IMR-90 (cell line): ENCODE measurements around the gene RB1. TPM values are rescaled to one million over a fixed set of nuclear protein-coding genes. Genes with fewer than 3 reads are reported as not detected.

Source experiments
- ATAC-seq: fragments of 200-7000 bp; cut with Tn5 transposase; 2 replicates; pipeline ENCODE4 v1.9.1; 2020; ENCODE audit warnings: low read depth, mild to moderate bottlenecking, moderate library complexity
- BruUV-seq: library from RNA; stranded (reverse); fragments of 400-500 nt; replicated peaks from 2 replicates; lab custom pipeline; 2021; lab: Mats Ljungman, UMichigan
- CTCF ChIA-PET: fragments of 300-600 bp; formaldehyde crosslinking; extraction: SDS; loops from one replicate; lab custom pipeline; 2021; ENCODE audit warnings: antibody characterized with exemption; lab: Yijun Ruan, JAX
- POLR2A ChIA-PET: fragments of 300-600 bp; sonication (Branson Sonifier 250); formaldehyde crosslinking; loops from one replicate; lab custom pipeline; 2022; ENCODE audit warnings: antibody characterized with exemption; ENCODE audit not compliant: unreplicated experiment; lab: Charles Lee
- DNase-seq: peaks from one replicate; pipeline ENCODE4 v3.0.0; 2013
- H2AFZ ChIP-seq: replicated peaks from 2 replicates; pipeline ENCODE3; 2013; ENCODE audit warnings: low read length, mild to moderate bottlenecking; ENCODE audit not compliant: poor library complexity
- H2AK5ac ChIP-seq: 2 replicates; pipeline ENCODE4 v1.6.1; 2013; ENCODE audit warnings: low read depth, low read length, inconsistent platforms
- H2AK9ac ChIP-seq: replicated peaks from 2 replicates; pipeline ENCODE3; 2013; ENCODE audit warnings: mild to moderate bottlenecking, low read depth, low read length, moderate library complexity; ENCODE audit not compliant: poor library complexity
- H2BK120ac ChIP-seq: 2 replicates; pipeline ENCODE4 v1.6.1; 2013; ENCODE audit warnings: low read depth, low read length, inconsistent platforms
- H2BK15ac ChIP-seq: 3 replicates; pipeline ENCODE4 v1.6.1; 2013; ENCODE audit warnings: low read depth, low read length, inconsistent platforms
- H2BK20ac ChIP-seq: 2 replicates; pipeline ENCODE4 v1.6.1; 2013; ENCODE audit warnings: low read depth, mild to moderate bottlenecking, inconsistent platforms, low read length, moderate library complexity
- H2BK5ac ChIP-seq: 2 replicates; pipeline ENCODE4 v1.6.1; 2013; ENCODE audit warnings: mild to moderate bottlenecking, low read depth, low read length, inconsistent platforms; ENCODE audit not compliant: poor library complexity, severe bottlenecking
- H3K14ac ChIP-seq: replicated peaks from 2 replicates; pipeline ENCODE4 v1.6.1; 2013; ENCODE audit warnings: low read depth, low read length, inconsistent platforms
- H3K18ac ChIP-seq: 2 replicates; pipeline ENCODE4 v1.6.1; 2013; ENCODE audit warnings: low read depth, low read length, control low read depth
- H3K23ac ChIP-seq: 2 replicates; pipeline ENCODE4 v1.6.1; 2013; ENCODE audit warnings: low read depth, low read length, inconsistent platforms
- H3K27ac ChIP-seq: 2 replicates; pipeline ENCODE4 v1.5.1; 2013; ENCODE audit warnings: mild to moderate bottlenecking, control low read depth, low read length; ENCODE audit not compliant: insufficient read depth
- H3K27me3 ChIP-seq: 2 replicates; pipeline ENCODE4 v1.6.1; 2013; ENCODE audit warnings: low read length; ENCODE audit not compliant: control insufficient read depth, insufficient read depth
- H3K36me3 ChIP-seq: 2 replicates; pipeline ENCODE4 v1.6.1; 2013; ENCODE audit warnings: low read length, mixed read lengths; ENCODE audit not compliant: control insufficient read depth, insufficient read depth
- H3K4ac ChIP-seq: 2 replicates; pipeline ENCODE4 v1.6.1; 2013; ENCODE audit warnings: low read depth, low read length, inconsistent platforms
- H3K4me1 ChIP-seq: 2 replicates; pipeline ENCODE4 v1.6.1; 2013; ENCODE audit warnings: low read length, mixed read lengths; ENCODE audit not compliant: control insufficient read depth, insufficient read depth
- H3K4me2 ChIP-seq: 2 replicates; pipeline ENCODE4 v1.6.1; 2013; ENCODE audit warnings: low read depth, mild to moderate bottlenecking, control low read depth, low read length, moderate library complexity
- H3K4me3 ChIP-seq: 2 replicates; pipeline ENCODE4 v1.5.1; 2013; ENCODE audit warnings: low read depth, mild to moderate bottlenecking, control low read depth, low read length, moderate library complexity; ENCODE audit not compliant: insufficient read depth
- H3K56ac ChIP-seq: 2 replicates; pipeline ENCODE4 v1.6.1; 2013; ENCODE audit warnings: low read length, inconsistent platforms; ENCODE audit not compliant: insufficient read depth; ENCODE audit errors: extremely low read depth
- H3K79me1 ChIP-seq, 2 experiments: 2 replicates each; pipeline ENCODE4 v1.6.1; 2013; ENCODE audit warnings: low read length in 2 of 2, inconsistent platforms in 1 of 2, low read depth in 1 of 2
- H3K9ac ChIP-seq: 2 replicates; pipeline ENCODE4 v1.6.1; 2013; ENCODE audit warnings: low read depth, low read length, control low read depth
- H3K9me1 ChIP-seq: 2 replicates; pipeline ENCODE4 v1.6.1; 2013; ENCODE audit warnings: low read length, inconsistent platforms; ENCODE audit not compliant: insufficient read depth
- H3K9me3 ChIP-seq: 2 replicates; pipeline ENCODE4 v1.6.1; 2013; ENCODE audit warnings: low read length; ENCODE audit not compliant: control insufficient read depth, insufficient read depth
- H4K20me1 ChIP-seq: 2 replicates; pipeline ENCODE4 v1.6.1; 2013; ENCODE audit warnings: low read length, inconsistent platforms; ENCODE audit not compliant: insufficient read depth
- H4K5ac ChIP-seq: 2 replicates; pipeline ENCODE4 v1.6.1; 2013; ENCODE audit warnings: mild to moderate bottlenecking, low read depth, low read length, control low read depth
- H4K8ac ChIP-seq, 2 experiments: 2 replicates each; pipeline ENCODE4 v1.6.1; 2013; ENCODE audit warnings: low read depth in 2 of 2, low read length in 2 of 2, control low read depth in 1 of 2, inconsistent platforms in 1 of 2
- H4K91ac ChIP-seq: 2 replicates; pipeline ENCODE4 v1.6.1; 2013; ENCODE audit warnings: low read depth, low read length, inconsistent platforms; ENCODE audit not compliant: insufficient read depth
- MAFK ChIP-seq: IDR thresholded peaks from 2 replicates; pipeline ENCODE4 v1.6.1; 2012; ENCODE audit warnings: low read depth, low read length, improper control_type of control experiment
- RFX5 ChIP-seq: IDR thresholded peaks from 2 replicates; pipeline ENCODE4 v1.8.0; 2012; ENCODE audit warnings: low read depth, mild to moderate bottlenecking, low read length, moderate library complexity
- dilution Hi-C: fragments of 300-500 bp; cut with HindIII; formaldehyde crosslinking; loops from one replicate; pipeline ENCODE4 v1.14.3; 2018; ENCODE audit warnings: low sequenced_read_pairs; ENCODE audit not compliant: unreplicated experiment
- in situ Hi-C: fragments of 300-500 bp; cut with MboI; formaldehyde crosslinking; loops from 3 replicates; pipeline ENCODE4 v1.14.3; 2019; ENCODE audit warnings: low sequenced_read_pairs, inconsistent platforms, mixed read lengths
- intact Hi-C: fragments of 100-400 bp; cut with micrococcal nuclease; formaldehyde crosslinking; loops from 2 replicates; pipeline ENCODE4 v1.10.0; 2022
- polyA plus RNA-seq, 3 experiments: library from polyadenylated mRNA; depleted of rRNA; stranded (reverse); fragments of >200 nt; gene quantifications; 2 replicates each; pipeline ENCODE4 v1.2.3, GENCODE V29; 2012; ENCODE audit warnings: low replicate concordance in 1 of 3
- total RNA-seq: library from RNA; depleted of rRNA; stranded (reverse); fragments of >200 nt; gene quantifications from 2 replicates; pipeline ENCODE4 v1.2.3, GENCODE V29; 2012

The RB1 gene
- total and polyA plus RNA-seq, 2 of the 4 experiments (the other 2 are of a cell fraction) = 11.4 to 15.4 TPM

DNA sequence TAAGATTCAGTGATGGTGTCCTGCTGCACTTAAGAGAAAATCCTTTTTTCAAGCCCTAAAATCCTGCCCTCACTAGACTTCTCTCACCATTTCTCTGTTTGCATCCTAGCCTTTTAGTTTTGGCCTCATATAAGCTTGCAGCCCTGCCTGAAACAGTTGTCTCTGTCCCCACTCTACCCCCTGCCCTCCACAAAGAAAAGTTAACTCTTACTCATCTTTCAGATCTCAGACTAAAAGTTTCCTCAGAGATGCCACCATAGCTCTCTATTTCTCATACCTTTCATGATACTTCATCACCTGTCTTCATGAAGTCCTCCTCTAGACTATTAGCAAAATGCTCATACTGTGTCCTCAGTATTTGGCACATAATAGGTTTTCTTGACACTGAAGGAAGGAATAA lies 37.4 kb upstream of the RB1 start:
- POLR2A ChIA-PET = no interaction called here
- in situ Hi-C loops = no loop called here
- no peak overlapping the region for H4K91ac ChIP-seq

More for the DNA sequence above, 37.4 kb upstream of the RB1 start:
- Histone ChIP-seq H3K36me3 (peaks cover 12% of the 10 kb centered on the region), H3K27me3 (no peaks in the 10 kb centered on the region), H3K9me1 (peaks cover 12% of the 10 kb centered on the region; the same call in 1 of the 2 replicates), H4K8ac (no peak overlapping the region), H2AFZ (no peak overlapping the region), H3K4me2 (no peak overlapping the region), H3K27ac (no peak overlapping the region), H2BK15ac (no peak overlapping the region), H4K5ac (no peak overlapping the region), H3K56ac (no peak overlapping the region), H2BK20ac (no peak overlapping the region), H3K9ac (no peak overlapping the region), H3K9me3 (no peaks in the 10 kb centered on the region), H3K4me3 (no peak overlapping the region), H2AK9ac (no peak overlapping the region), H3K4me1 (peaks cover 4% of the 10 kb centered on the region; the same call in 1 of the 2 replicates), H3K18ac (no peak overlapping the region), H3K23ac (no peak overlapping the region), H3K14ac (no peak overlapping the region), H3K79me1 (no peaks in the 10 kb centered on the region; a peak in 1 of 4 replicates), H2BK5ac (no peak overlapping the region), H3K4ac (no peak overlapping the region), H4K20me1 (no peaks in the 10 kb centered on the region), H2AK5ac (no peak overlapping the region), H2BK120ac (no peak overlapping the region)
- TF ChIP-seq RFX5 (no peak), MAFK (no peak)
- dilution Hi-C loops = no loop called here
- DNase-seq (no peak), ATAC-seq (no peak)
- CTCF ChIA-PET = no interaction called here
- no TSS peak for BruUV-seq
- intact Hi-C loops = no loop called here
